ENCODE measurements around the gene APOBEC4.

Gene APOBEC4

DNA sequence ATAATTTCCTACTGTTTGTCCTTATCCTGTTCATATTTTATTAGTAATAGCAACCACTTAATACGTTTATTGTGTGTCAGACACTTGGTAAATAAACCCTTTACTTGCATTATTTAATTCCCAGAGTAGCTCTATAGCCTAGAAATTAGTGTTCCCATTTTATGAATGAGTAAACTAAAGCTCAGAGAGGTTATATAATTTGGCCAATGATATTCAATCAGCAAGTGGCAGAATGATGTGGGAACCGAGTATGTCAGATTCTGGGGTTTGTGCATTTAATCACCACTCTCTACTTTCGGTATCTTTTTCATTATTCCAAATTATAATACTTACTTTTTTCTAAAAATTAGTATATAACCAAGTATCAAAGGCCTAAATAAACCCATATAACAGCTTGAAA lies 10.9 kb downstream of the APOBEC4 start:
- no peak for DNase-seq (ENCODE audit: extremely low read depth, low read depth)
- no peak overlapping the region for H3K4me3 ChIP-seq (replicated peaks; ENCODE audit: low read depth, low read length)
- no peak for TF ChIP-seq CTCF (IDR thresholded peaks at IDR 0.05; ENCODE audit: low read depth, low read length, missing control alignments)

DNA sequence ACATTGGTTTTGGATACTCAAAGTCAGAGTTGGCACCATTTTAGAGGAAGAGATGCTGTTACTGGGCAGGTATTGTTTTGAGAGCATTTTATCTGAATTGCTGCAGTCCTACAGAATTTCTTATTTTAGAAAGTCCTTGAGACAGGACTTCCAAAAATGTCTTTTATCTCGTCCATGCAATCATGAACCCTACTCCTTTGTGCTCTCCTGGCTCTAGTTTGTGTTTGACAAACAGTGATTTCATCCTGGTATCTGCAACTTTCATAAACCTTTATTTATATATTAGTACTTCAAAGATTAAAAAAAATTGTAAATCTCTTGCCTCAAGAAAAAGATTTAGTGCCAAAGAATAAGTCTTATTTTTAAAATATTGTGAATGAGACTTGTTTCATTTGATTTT lies 12.9 kb downstream of the APOBEC4 start:
- no peak overlapping the region for H3K4me3 ChIP-seq (replicated peaks; ENCODE audit: low read depth, low read length)
- no peak for TF ChIP-seq CTCF (IDR thresholded peaks at IDR 0.05; ENCODE audit: low read depth, low read length, missing control alignments)
- DNase-seq (ENCODE audit: extremely low read depth, low read depth), result no peak

DNA sequence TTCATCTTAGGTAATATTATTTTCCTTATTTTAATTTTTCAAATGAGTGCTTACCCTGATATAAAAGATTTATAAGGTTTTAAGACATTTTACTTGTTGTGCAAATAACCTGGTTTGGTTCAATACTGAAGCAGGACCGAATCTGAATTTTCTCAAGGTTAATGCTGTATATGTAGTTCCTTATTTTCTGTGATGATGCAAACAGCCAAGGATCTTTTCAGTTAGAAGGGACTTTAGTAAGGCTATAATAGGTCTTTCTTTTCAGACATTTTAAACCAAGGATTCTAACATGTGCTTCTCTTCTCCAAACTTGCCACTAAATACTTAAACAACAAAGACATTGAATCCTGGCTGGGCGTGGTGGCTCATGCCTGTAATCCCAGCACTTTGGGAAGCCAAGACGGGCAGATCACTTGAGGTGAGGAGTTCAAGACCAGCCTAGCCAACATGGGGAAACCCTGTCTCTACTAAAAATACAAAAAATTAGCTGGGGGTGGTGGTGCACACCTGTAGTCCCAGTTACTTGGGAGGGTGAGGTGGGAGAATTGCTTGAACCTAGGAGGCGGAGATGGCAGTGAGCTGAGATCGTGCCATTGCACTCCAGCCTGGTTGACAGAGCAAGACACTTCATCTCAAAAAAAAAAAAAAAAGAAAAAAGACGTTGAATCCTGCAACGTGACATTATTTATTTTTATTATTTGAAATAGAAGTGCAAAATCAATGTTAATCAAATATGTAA lies 14.3 kb downstream of the APOBEC4 start:
- DNase-seq (ENCODE audit: extremely low read depth, low read depth), result no peak
- no peak overlapping the region for H3K4me3 ChIP-seq (replicated peaks; ENCODE audit: low read depth, low read length)
- no peak for TF ChIP-seq CTCF (IDR thresholded peaks at IDR 0.05; ENCODE audit: low read depth, low read length, missing control alignments)

GRCh38 chr1:183636783-183637182 lies 16.3 kb downstream of the APOBEC4 start:
- peak overlapping the region; percentile 85 for H3K4me3 ChIP-seq (replicated peaks; ENCODE audit: low read depth, low read length)
- no peak for TF ChIP-seq CTCF (IDR thresholded peaks at IDR 0.05; ENCODE audit: low read depth, low read length, missing control alignments)
- DNase-seq (ENCODE audit: extremely low read depth, low read depth), result no peak

GRCh38 chr1:183636334-183636682 lies 16.8 kb downstream of the APOBEC4 start:
- H3K4me3 ChIP-seq (replicated peaks; ENCODE audit: low read depth, low read length), result peak overlapping the region; percentile 85
- no peak for DNase-seq (ENCODE audit: extremely low read depth, low read depth)
- TF ChIP-seq CTCF (IDR thresholded peaks at IDR 0.05; ENCODE audit: low read depth, low read length, missing control alignments), result no peak

- peak within 1 kb of the TSS; percentile 85 for H3K4me3 ChIP-seq (replicated peaks; ENCODE audit: low read depth, low read length)
- no peak for TF ChIP-seq CTCF (IDR thresholded peaks at IDR 0.05; ENCODE audit: low read depth, low read length, missing control alignments)
- peak; percentile 91 for DNase-seq (ENCODE audit: extremely low read depth, low read depth)
These were observed 17.3 kb downstream of the APOBEC4 start, which contains the start of gene ARPC5 for GRCh38 chr1:183635606-183636333. TSS of gene ARPC5 (minus strand) at chr1:183635783. CDS start at chr1:183635659, 124 bp downstream.
